ENCODE results near the gene GSTK1.

Gene GSTK1

DNA sequence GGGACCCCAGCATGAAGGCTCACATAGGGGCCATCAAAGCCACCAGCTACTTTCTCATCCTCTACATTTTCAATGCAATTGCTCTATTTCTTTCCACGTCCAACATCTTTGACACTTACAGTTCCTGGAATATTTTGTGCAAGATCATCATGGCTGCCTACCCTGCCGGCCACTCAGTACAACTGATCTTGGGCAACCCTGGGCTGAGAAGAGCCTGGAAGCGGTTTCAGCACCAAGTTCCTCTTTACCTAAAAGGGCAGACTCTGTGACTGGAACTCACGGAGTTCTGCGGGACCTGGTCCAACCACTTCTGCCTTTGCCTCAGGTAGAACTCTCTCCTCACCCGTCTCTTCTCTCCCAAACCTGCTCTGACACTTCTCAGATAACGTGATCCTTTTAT lies 40.5 kb upstream of the GSTK1 start:
- TF ChIP-seq CREB1 (IDR thresholded peaks at IDR 0.05; ENCODE audit: low read depth) (no peak), YY1 (IDR thresholded peaks at IDR 0.05; ENCODE audit: low read depth) (no peak), NFIC (IDR thresholded peaks at IDR 0.05) (no peak), EGR1 (IDR thresholded peaks at IDR 0.05) (no peak), CEBPB (IDR thresholded peaks at IDR 0.05) (no peak), RAD21 (IDR thresholded peaks at IDR 0.05; ENCODE audit: low read depth) (no peak)
- TF ChIP-seq, protein P1, sequence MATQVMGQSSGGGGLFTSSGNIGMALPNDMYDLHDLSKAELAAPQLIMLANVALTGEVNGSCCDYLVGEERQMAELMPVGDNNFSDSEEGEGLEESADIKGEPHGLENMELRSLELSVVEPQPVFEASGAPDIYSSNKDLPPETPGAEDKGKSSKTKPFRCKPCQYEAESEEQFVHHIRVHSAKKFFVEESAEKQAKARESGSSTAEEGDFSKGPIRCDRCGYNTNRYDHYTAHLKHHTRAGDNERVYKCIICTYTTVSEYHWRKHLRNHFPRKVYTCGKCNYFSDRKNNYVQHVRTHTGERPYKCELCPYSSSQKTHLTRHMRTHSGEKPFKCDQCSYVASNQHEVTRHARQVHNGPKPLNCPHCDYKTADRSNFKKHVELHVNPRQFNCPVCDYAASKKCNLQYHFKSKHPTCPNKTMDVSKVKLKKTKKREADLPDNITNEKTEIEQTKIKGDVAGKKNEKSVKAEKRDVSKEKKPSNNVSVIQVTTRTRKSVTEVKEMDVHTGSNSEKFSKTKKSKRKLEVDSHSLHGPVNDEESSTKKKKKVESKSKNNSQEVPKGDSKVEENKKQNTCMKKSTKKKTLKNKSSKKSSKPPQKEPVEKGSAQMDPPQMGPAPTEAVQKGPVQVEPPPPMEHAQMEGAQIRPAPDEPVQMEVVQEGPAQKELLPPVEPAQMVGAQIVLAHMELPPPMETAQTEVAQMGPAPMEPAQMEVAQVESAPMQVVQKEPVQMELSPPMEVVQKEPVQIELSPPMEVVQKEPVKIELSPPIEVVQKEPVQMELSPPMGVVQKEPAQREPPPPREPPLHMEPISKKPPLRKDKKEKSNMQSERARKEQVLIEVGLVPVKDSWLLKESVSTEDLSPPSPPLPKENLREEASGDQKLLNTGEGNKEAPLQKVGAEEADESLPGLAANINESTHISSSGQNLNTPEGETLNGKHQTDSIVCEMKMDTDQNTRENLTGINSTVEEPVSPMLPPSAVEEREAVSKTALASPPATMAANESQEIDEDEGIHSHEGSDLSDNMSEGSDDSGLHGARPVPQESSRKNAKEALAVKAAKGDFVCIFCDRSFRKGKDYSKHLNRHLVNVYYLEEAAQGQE (IDR thresholded peaks at IDR 0.05; ENCODE audit: low read depth), result no peak

DNA sequence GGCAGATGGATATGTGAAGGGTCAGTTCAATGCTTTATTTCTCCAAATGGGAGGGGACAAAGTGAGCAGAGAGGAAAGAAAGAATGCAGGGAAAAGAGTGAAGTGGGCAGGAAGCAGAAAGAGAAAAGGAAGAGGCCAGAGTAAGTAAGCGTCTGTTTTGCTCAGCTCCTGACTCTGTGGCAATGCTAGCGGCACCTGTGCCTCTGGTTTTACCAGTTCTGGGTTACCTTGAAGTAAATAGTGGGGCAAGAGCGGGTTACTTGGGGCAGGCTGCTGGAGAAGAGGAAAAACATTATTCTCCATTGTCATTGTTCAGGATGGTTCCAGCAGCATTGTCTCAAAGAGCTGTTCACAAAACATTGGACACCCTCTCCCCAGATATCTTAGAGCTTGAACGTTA lies 39.5 kb upstream of the GSTK1 start:
- TF ChIP-seq CREB1 (IDR thresholded peaks at IDR 0.05; ENCODE audit: low read depth) (no peak), RAD21 (IDR thresholded peaks at IDR 0.05; ENCODE audit: low read depth) (no peak), YY1 (IDR thresholded peaks at IDR 0.05; ENCODE audit: low read depth) (no peak), TAF1 (IDR thresholded peaks at IDR 0.05; ENCODE audit: low read depth) (no peak), ZBTB7A (IDR thresholded peaks at IDR 0.05; ENCODE audit: low read depth) (no peak), TEAD4 (IDR thresholded peaks at IDR 0.05) (no peak), NFIC (IDR thresholded peaks at IDR 0.05) (no peak), TCF12 (IDR thresholded peaks at IDR 0.05; ENCODE audit: low read depth) (no peak), EGR1 (IDR thresholded peaks at IDR 0.05) (no peak), CEBPB (IDR thresholded peaks at IDR 0.05) (no peak), EP300 (IDR thresholded peaks at IDR 0.05; ENCODE audit: borderline replicate concordance) (no peak), FOXM1 (IDR thresholded peaks at IDR 0.05; ENCODE audit: borderline replicate concordance, low read depth) (no peak)
- TF ChIP-seq, protein P1 (IDR thresholded peaks at IDR 0.05; ENCODE audit: low read depth), result no peak
- TF ChIP-seq, protein P2, sequence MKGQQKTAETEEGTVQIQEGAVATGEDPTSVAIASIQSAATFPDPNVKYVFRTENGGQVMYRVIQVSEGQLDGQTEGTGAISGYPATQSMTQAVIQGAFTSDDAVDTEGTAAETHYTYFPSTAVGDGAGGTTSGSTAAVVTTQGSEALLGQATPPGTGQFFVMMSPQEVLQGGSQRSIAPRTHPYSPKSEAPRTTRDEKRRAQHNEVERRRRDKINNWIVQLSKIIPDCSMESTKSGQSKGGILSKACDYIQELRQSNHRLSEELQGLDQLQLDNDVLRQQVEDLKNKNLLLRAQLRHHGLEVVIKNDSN (IDR thresholded peaks at IDR 0.05), result no peak
- TF ChIP-seq, protein P3, sequence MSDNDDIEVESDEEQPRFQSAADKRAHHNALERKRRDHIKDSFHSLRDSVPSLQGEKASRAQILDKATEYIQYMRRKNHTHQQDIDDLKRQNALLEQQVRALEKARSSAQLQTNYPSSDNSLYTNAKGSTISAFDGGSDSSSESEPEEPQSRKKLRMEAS (IDR thresholded peaks at IDR 0.05), result no peak

DNA sequence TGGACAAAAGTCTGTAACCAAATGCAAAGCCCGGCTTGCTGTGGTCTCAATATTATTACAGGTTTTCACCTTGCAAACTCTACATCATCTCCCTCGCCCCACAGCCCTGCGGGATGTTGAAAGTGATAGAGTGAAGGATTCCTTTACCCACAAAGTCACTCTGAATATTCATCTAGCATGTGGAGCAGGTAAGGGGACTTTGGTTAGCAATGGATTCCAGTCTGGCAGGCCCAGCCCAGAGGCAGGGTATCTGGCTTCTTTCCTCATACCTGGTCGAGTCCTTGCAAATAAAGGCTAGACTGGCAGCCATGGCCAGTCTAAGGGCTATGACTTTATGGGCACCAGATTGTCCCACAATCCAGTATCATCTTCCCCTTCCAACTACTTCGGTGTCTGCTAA lies 38.2 kb upstream of the GSTK1 start:
- no peak for TF ChIP-seq EGR1 (IDR thresholded peaks at IDR 0.05)
- no peak for TF ChIP-seq RAD21 (IDR thresholded peaks at IDR 0.05; ENCODE audit: low read depth)
- TF ChIP-seq EP300 (IDR thresholded peaks at IDR 0.05; ENCODE audit: borderline replicate concordance), result no peak
- no peak for TF ChIP-seq CREB1 (IDR thresholded peaks at IDR 0.05; ENCODE audit: low read depth)
- no peak for TF ChIP-seq YY1 (IDR thresholded peaks at IDR 0.05; ENCODE audit: low read depth)
- no peak for TF ChIP-seq TEAD4 (IDR thresholded peaks at IDR 0.05)
- TF ChIP-seq FOXM1 (IDR thresholded peaks at IDR 0.05; ENCODE audit: borderline replicate concordance, low read depth), result no peak
- no peak for TF ChIP-seq CEBPB (IDR thresholded peaks at IDR 0.05)
- no peak for TF ChIP-seq ZBTB7A (IDR thresholded peaks at IDR 0.05; ENCODE audit: low read depth)
- no peak for TF ChIP-seq TCF12 (IDR thresholded peaks at IDR 0.05; ENCODE audit: low read depth)
- TF ChIP-seq, protein P2 (IDR thresholded peaks at IDR 0.05), result no peak
- no peak for TF ChIP-seq TAF1 (IDR thresholded peaks at IDR 0.05; ENCODE audit: low read depth)
- no peak for TF ChIP-seq NFIC (IDR thresholded peaks at IDR 0.05)
- TF ChIP-seq, protein P3 (IDR thresholded peaks at IDR 0.05), result no peak
- TF ChIP-seq, protein P1 (IDR thresholded peaks at IDR 0.05; ENCODE audit: low read depth), result no peak

DNA sequence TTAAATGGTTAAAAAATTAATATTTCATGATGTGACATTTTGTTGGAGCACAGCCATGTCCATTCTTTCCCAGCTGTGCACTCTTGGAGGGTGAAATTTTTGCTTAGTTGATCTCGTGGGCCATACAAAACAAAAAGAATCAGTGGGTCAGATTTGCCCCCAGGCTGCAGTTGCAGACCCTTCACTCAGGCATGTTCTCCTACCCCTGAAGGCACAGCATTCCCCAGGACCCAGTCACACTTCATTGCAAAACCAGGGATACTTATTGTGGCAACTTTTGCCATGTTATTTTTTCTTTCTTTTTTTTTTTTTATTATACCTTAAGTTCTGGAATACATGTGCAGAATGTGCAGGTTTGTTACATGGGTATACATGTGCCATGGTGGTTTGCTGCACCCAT lies 35.4 kb upstream of the GSTK1 start:
- TF ChIP-seq, protein P2 (IDR thresholded peaks at IDR 0.05), result no peak
- TF ChIP-seq YY1 (IDR thresholded peaks at IDR 0.05; ENCODE audit: low read depth), result no peak
- TF ChIP-seq FOXM1 (IDR thresholded peaks at IDR 0.05; ENCODE audit: borderline replicate concordance, low read depth), result no peak
- TF ChIP-seq, protein P3 (IDR thresholded peaks at IDR 0.05), result no peak
- TF ChIP-seq EP300 (IDR thresholded peaks at IDR 0.05; ENCODE audit: borderline replicate concordance), result no peak
- TF ChIP-seq EGR1 (IDR thresholded peaks at IDR 0.05), result no peak
- TF ChIP-seq ZBTB7A (IDR thresholded peaks at IDR 0.05; ENCODE audit: low read depth), result no peak
- TF ChIP-seq TEAD4 (IDR thresholded peaks at IDR 0.05), result no peak
- TF ChIP-seq TAF1 (IDR thresholded peaks at IDR 0.05; ENCODE audit: low read depth), result no peak
- no peak for TF ChIP-seq TCF12 (IDR thresholded peaks at IDR 0.05; ENCODE audit: low read depth)
